ENCODE data around the gene TMTC2.

The TMTC2 gene

DNA sequence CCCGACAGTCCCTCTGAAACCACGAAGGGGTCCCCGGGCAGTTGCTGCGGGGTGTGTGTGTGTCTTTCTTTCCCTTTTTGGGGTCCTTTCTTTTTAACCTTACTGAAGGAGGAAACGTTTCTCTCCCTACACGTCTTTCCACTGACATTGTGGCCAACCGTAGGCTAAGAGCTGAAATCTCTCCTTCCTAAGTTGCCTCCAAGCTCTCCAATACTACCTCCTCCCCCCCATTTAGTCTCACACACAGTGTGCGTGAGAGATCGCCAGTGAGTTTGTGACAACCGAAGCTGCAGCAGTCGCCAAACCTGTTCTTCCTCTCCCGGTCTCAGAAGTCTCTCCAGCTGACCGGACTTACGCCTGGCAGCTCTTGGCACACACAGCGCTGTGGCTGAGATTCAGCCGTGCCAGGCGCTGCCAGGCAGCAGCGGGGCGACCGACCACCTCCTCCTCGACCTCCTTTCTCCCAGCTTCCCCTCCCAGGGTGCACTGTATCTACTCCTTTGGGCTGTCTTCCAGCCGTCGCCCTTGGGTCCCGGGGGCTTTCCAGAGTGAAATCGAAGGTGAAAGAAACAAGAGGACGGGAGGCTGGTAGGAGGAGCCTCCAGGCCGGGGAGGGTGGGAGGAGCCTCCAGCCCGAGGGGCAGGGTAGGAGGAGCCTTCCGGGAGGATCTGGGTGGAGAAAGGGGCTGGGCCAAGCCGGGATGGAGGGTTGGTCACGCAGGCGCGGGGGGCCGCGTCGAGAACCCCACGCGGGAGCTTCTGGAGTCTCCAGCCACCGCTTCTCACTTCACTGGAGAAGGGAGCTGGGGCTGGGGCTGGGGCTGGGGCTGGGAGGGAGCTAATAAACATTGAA lies at the start of gene TMTC2:
Gene TMTC2, plus strand, starts transcription at position 739 of the 853 bp plus-strand sequence.
- peak; percentile 96 to 98 (median 97) for DNase-seq

DNA sequence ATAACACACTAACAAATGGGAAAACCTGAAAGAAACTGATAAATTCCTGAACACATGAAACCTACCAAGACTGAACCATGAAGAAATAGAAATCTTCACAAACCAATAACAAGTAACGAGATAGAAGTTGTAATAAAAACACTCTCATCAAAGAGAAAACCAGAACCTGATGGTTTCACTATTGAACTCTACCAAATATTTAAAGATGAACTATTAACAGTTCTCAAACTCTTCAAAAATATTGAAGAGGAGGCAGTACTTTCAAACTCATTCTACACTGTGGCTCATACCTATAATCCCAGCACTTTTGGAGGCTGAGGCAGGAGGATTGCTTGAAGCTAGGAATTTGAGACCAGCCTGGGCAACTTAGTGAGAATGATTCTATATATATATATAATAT lies 48.4 kb upstream of the TMTC2 start:
- no peak for DNase-seq

DNA sequence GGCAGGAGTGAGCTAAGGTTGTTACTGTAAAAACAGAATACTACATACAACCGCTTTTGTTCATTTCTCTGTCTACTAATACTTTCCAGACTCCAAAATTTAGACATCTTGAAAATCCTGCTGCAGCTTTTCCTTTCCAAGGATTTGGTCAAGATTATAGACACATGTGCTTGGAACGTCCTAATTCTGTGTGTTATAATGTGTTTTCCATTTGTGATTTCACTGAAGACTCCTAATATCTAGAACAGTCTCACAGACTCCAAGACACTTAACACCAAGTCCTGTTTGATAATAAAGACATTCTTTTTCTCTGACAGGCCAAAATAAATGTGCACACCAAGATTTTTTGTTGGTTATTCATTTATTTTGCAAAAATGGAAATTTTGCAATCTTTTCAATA lies 41.8 kb upstream of the TMTC2 start:
- DNase-seq: no peak

DNA sequence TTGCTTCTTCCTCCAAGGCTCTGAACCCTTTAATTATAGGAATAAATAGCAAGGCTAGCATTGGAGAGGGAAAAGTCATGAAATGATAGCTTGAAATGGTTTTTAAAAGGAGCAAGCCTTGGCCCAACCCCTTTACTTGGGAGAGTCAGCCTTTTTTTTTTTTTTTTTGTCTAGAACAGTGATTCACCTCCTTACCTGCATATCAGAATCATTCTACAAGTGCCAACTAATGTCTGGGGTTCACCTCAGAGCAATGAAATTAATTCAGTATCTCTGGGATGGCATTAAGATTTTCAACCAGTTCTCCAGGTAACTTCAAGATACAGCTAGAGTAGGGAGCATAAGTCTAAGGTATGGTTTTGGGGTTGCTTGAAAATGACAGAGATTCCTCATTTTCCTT lies 41.3 kb upstream of the TMTC2 start:
- DNase-seq: no peak

DNA sequence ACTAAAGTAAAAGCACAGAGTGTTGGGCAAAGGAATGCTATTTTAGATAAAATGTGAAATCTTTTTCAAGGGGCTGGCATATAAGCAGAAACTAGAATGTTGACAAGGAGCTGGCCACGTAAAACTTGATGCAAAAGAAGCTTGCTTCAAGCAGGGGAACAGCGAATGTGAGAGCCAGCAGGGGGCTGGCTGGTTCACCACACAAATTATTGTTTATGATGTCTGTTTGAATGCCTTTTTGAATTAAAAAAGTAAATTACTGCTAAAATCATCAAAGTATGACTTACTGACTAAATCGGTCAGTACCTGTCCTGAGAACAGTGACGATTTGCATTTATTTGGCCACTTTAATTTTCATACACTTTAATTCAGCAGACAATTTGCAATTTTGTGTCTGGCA lies 38.9 kb upstream of the TMTC2 start:
- no peak for DNase-seq

DNA sequence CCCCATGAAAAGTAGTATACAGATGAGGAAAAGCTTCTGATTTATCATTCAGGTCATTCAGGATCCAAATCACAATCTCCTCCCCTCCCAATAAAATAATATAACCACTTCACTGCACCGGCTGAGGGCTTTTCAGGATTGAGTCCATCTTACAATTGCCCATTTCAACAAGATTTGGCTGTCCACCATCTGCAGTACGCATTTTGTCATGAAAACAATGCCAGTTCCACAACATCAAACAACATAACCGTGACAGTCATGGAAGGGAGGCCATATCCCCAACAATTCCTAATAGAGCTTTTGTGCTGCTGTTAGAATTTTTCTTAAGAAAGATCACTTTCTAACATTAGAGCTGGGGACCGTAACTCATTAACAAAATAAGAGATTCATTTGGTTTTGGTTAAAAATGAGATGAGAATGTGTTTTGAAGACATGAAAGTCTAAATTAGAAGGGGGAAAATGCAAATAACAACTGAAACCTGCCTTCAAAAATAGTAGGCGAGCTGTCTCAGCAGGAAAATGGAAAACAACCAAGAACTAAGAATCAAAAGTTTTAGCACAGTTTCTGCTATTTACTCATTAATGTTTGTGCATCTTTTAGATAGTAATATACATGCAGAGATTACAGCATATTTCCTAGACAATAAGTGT lies 38.3 kb upstream of the TMTC2 start:
- DNase-seq: no peak

DNA sequence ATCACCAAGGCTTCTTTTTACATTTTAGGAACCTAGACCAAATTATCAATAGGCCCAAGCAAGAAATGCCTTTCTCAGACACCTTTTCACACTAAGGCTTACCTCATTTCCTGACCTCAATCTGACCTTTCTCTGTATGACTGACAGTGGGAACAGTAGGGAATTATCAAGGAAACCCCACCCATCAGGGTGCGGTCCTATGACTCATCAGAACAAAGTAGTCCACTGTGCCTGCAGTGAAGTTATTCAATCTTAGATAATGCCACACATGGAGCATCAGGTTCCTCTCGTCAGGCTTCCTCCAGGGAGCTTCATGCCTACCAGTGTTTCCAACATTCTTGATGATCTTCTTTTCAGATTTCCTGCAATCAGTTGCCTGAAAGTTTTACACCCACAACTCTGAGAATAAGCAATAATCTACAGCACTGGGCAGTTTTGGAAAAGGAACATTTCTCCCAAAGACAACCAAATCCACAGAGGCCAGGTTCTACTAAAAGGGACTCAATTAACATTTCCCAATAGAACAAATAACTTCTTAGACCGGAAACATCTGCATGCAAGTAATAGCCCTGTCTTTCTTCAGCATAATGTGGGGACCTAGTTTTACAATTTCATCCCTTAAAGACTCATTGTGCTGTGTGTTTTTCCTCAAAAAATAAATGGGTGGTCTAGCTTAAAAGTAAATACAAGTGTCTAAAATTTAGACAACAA lies 35.9 kb upstream of the TMTC2 start:
- DNase-seq: peak; percentile 12 to 29 (median 26)

DNA sequence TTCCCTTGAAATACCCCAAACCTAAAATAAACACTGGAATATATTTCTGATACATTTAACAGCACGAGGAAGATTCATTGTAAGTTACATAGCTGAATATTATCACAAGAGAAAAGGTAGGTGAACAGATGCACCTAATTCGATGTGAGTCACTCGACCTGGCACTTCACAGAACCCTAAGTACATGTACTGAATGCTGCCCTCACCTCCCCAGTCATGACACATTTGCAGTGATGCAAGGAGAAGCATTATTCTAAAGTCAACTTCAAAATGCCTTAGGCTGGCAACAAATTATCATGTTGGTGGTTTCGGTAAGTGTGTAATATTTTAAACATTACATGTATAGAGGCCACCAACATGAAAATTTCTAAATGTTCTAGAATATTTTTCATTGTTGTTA lies 35.2 kb upstream of the TMTC2 start:
- DNase-seq: no peak

DNA sequence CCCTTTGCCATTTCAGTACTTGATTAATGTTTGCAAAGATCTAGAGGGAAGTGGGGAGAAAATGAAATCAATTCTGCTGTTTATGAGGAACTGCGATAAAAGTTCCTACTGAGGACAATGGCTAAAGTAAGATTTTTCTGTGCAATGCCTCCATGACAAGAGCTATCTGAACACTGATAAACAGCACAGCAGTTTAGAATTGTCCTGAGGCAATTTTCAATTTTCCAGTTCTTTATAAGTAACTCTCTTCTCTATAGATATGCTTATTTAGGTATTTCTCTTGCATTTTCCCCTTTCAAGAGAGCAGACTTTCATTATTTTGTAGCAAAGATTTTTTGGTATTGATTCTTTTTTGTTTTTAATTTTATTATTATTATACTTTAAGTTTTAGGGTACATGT lies 34.6 kb upstream of the TMTC2 start:
- DNase-seq: no peak

DNA sequence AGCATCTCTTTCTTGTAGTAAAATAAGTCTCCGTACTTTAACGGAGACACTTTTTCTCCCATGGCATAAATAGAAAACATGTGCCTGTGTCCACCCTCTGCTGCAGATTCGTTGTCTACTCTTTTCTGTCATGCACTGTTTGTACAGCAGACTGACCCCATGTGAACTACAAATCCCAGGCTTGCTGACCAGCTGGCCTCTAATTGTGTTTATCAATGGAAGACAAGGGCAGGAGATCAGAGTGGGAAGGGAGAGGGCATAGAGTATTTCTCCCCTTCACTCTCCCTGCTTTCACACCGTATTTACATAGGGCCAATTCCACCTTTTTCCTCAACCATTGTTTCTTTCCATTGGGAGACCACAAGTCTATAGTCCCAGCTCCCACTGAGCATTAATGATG lies 31.0 kb upstream of the TMTC2 start:
- no peak for DNase-seq

DNA sequence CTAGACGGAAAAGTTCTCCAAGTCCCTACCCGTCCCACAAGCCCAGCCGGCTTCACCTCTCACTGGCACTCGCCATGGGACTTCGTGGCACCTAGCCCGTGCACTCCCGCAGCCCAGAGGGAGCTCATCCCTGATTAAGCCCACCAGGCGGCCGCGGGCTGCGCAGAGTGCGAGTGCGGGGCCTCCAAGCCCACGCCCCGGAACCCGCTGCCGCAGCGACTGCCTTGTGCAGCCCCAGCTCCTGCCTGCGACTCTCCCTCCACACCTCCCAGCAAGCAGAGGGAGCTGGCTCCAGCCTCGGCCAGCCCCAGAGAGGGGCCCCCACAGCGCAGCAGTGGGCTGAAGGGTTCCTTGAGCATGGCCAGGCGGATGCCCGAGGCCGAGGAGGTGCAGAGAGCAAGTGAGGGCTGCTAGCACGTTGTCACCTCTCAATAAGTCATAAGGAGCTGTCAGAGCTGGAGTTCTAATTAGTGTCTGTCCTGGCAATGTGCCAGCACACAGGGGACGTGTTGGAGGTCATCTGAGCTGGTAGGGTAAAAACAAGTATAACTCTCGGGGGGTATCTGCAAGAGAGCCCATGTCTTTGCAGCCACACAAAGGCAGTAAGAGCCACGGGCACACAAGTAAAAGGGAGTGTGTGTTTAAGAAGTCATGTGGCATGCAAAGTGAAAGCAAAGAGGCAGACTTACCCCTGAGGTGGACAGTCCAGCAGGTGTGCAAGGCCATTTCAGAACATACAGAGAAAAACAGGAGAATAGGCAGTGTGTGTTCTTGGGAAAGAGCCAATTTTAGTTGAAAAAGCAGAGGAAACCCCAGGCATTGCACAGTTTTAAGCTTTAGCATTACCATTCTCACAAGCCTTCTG lies 27.1 kb upstream of the TMTC2 start:
- no peak for DNase-seq

DNA sequence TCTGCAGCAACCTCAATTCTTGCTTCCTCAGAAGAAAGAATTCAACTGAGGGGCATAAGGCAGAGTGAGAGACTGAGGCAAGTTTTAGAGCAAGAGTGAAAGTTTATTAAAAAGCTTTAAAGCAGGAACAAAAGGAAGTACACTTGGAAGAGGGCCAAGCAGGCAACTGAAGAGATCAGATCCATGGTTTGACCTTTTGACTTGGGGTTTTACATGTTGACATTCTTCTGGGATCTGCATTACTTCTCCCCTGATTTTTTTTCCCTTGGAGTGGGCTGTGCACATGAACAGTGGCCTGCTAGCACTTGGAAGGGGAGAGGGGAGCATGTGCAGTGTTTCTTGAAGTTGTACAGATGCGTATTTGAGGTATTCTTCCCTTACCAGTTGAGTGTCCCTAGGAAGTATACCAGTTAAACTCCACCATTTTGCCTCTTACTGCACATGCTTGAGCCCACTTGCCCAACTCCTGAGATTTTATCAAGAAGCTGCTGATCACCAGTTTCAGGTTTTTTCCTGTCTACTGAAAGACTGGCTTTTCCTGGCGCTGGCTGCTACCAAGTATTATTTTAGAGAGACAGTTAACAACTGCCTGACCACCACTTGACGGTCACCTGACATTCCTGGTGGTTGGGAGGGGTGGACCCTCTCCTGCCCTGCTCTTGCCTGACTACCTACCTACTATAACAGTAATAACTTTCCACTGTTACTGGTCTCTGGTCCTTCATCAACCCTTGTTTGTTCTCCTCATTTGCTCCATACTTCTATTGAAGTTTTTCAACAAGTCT lies 26.0 kb upstream of the TMTC2 start:
- DNase-seq: no peak

DNA sequence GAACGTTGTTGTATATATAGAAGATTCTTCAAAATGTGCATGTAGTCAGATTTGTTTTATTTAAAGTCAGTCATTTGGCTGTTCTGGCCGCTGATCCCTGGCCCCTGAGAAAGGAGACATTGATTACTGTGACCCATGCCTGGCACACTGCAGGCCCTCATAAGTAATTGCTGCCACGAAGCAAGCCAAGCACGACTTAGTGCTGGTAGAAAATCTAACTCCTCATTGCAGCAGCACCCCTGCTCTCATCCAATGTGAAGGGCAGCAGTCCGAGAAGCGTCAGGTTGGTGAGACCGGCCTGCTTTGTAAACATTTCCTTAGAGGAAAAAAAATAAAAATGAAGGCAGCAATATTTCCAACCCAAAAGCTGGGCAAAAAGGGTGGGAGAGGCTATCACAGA lies 22.8 kb upstream of the TMTC2 start:
- DNase-seq: no peak

DNA sequence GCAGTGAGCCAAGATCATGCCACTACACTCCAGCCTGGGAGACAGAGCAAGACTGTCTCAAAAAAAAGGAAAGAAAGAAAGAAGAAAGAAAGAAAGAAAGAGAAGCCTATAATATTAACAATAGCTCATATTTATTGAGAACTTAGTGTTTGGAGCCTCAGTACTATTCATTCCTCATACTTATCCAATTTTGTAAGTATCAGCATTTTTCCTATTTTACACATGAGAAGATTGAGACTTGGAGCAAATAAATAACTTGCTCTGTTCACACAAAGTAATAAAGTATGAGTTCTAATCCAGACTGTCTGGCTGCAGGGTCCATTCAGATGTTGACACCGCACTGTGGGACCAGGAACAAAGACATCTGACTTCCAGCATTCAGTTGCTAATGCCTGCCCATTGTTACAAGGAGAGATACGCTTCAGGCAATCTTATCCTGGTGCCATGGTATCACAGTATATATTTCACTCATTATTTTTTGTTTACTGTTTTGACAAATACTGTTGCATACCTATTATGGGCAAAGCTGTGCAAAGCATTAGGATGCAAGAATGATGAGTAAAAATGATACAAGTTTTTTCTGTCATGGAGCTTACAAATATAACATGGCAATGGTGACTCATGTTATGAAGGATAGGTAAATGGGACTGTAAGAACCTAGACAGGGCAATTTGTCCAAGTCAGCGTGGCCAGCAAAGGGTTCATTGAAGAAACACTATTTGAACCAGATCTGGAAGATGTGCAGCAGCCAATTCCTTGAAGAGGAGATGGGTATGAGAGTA lies 21.4 kb upstream of the TMTC2 start:
- no peak for DNase-seq

DNA sequence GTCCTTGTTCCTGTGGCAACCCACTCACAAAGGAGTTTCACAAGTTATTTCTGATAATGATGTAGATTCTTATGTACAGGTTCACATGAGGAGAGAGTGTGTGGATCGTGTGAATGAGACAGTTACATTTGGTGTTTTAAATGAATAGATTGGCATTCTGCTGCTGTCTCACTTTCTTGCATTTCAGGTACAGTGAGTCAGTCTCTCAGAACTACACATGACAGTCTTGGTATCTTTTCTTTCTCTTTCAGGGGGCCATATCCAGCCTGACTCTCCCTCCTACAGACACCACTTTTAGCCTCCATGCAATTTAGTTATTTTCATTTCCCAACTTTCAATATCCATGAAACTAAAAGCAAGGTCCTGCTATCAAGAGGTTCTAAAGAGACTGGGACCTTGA lies 19.9 kb upstream of the TMTC2 start:
- DNase-seq: no peak

DNA sequence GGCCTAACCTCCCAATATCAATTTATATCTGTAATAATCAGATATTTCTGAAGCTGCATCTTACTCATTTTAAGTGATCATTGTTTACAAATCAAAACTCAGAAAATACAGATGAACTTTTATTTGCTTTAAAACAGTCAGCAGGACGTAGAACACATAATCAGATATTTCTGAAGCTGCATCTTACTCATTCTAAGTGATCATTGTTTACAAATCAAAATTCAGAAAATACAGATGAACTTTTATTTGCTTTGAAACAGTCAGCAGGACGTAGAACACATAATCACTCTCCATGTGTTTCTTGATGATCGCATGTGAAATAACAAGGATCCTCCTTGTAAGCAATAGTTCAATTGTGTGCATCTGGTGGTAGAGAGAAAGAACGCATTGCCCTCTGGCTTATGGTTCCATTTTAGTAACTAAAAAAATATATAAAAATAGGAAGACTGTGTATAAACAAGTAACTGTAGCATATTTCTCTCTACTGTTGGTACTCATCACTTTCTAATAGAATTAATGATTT lies 15.0 kb upstream of the TMTC2 start:
- DNase-seq: no peak

DNA sequence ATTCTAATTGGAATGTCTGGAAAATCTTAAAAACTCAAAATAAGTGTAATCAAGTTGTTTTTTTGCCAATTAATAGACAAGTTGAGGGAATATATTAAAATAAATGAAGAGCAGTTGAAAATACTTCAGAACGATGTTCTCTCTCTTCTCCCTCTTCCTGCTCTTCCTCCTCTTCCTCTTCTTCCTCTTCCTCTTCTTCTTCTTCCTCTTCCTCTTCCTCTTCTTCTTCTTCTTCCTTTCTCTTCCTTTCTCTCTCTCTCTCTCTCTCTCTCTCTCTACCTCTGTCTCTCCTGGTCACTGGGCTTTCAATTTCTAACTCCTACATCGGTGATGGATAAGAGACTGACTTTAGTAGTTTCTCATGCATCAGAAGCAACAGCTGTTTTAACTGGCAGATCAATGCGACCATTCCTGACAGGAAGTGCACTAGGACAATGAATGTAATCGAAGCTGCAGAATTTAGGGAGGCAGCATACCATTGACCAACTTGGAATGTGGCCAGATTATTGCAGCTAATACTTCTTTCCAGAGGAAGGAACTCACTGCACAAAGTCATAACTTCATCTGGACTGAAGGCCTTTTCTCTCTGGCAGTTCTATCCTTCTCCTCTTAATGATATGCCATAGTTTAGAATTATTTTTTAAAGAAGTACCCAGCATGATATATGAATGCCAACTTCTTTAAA lies 13.8 kb upstream of the TMTC2 start:
- DNase-seq: no peak

DNA sequence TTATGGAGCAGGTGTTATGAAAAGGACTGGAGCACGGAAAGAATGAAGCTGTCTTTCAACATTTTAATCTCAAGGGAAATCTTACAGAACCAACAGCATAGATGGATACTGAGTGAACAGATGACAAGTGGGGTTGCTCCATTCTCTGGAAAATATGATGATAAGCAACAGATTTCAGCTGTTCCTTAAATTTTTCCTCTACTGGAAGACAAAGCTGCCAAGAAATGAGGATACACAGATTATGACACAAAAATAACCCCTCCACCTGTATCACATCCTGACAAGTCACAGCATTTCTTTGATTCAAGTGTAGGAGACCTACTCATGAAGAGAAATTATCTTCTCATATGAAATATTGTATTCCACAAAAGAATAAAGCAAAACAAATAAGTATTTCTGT lies 13.0 kb upstream of the TMTC2 start:
- DNase-seq: no peak

DNA sequence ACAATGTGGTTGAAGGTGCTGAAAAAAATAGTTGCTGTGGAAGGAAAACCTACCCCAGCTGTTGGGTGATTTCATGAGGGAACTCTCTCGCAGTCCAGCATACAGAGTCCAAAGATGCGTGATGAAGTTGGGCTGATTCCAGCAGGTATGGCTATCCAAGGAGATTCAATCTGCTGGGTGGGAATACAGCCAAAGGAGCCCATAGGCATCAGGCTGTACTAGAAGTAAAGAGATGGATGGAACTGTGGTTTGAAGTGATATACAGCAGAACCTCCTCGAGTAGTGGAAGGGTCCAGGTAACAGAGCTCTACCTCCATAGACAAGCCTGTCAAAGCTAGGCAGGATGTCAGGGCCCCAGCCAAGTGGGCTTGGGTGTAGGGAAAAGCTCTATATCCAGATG lies 11.5 kb upstream of the TMTC2 start:
- no peak for DNase-seq

DNA sequence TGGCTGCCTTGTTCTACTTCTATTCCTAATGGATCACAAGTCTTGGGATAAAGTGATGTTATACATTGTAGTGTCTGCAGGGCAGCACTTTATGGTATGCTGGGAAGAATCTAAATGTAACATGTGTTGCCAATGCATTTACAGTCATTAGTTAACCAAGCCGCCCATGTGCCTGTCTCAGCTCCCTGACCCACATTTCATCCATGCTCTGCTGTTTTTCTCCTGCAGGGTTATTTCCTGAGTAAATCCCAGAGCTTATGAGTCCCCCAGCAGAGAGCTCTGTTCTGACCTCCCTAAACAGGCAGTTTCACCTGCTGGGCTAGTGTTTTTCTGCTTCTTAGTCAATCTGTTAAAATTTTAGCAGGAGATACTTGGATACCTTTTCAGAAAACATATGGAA lies 4.4 kb upstream of the TMTC2 start:
- DNase-seq: no peak

All from suppressor macrophage treated with lipopolysaccharide for 1 hour (primary cell).